Bronchial epithelial cell (primary cell): ENCODE data around the gene KCNIP1. TPM values are rescaled to one million over a fixed set of nuclear protein-coding genes. Genes with fewer than 3 reads are reported as not detected.
A peak's percentile ranks its signal among the peaks of the same experiment; 100 is the strongest.
"Not testable (repeated sequence)": the region's sequence is repeated elsewhere in the genome, so short reads cannot be mapped to it uniquely, and the experiment has no call there.

ENCODE experiments used
- DNase-seq: peaks from one replicate; pipeline ENCODE4 v3.0.0-alpha.2; 2010; ENCODE audit warnings: low read depth
- FAIRE-seq: peaks from 2 replicates; lab custom pipeline; 2011; peaks lifted over from hg19 to GRCh38; lab: Jason Lieb, UNC
- H3K27me3 ChIP-seq: 2 replicates; pipeline ENCODE4 v1.5.1; 2011; ENCODE audit warnings: low read length; ENCODE audit not compliant: control insufficient read depth, insufficient read depth
- H3K36me3 ChIP-seq: 2 replicates; pipeline ENCODE4 v1.5.1; 2011; ENCODE audit warnings: low read length; ENCODE audit not compliant: control insufficient read depth, insufficient read depth
- H3K4me3 ChIP-seq: 2 replicates; pipeline ENCODE4 v1.5.1; 2011; ENCODE audit warnings: mild to moderate bottlenecking, low read depth, low read length, control low read depth
- total RNA-seq: library from RNA; depleted of rRNA; stranded (reverse); fragments of >200 nt; gene quantifications from 2 replicates; pipeline ENCODE4 v1.2.1, GENCODE V29; 2014
- TF ChIP-seq, protein P1 (sequence below): IDR thresholded peaks from 2 replicates; pipeline ENCODE4 v1.5.1; 2011; ENCODE audit warnings: mild to moderate bottlenecking, moderate library complexity, low read length, control low read depth, inconsistent platforms; ENCODE audit not compliant: insufficient read depth, severe bottlenecking

KCNIP1 gene
- total RNA-seq, 1 donor from 2014 or later, result under 0.01 TPM

DNA sequence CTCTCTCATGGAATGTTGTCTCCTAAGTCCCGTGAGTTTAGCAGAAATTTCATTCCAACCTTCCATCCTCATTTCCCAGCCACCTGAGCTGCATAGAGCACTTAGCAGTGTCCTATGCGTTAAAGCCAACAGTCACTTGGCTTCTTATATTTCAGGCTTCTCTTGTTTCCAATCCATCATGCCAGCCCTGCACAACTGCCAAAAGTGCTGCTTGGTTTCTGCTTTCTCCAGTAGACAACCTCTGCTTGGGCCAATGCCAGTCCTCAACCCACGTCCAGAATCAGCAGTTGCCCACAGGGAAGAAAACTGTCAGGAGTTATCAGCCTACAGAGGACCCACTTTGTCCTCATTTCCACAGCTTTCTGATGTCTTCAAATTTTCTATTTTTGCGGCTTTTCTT lies 42.5 kb downstream of the KCNIP1 start:
- TF ChIP-seq, protein P1, sequence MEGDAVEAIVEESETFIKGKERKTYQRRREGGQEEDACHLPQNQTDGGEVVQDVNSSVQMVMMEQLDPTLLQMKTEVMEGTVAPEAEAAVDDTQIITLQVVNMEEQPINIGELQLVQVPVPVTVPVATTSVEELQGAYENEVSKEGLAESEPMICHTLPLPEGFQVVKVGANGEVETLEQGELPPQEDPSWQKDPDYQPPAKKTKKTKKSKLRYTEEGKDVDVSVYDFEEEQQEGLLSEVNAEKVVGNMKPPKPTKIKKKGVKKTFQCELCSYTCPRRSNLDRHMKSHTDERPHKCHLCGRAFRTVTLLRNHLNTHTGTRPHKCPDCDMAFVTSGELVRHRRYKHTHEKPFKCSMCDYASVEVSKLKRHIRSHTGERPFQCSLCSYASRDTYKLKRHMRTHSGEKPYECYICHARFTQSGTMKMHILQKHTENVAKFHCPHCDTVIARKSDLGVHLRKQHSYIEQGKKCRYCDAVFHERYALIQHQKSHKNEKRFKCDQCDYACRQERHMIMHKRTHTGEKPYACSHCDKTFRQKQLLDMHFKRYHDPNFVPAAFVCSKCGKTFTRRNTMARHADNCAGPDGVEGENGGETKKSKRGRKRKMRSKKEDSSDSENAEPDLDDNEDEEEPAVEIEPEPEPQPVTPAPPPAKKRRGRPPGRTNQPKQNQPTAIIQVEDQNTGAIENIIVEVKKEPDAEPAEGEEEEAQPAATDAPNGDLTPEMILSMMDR, result no peak
- Histone ChIP-seq H3K27me3 (no peaks in the 10 kb centered on the region), H3K36me3 (no peaks in the 10 kb centered on the region), H3K4me3 (no peak overlapping the region)
- DNase-seq (no peak), FAIRE-seq (no peak)

DNA sequence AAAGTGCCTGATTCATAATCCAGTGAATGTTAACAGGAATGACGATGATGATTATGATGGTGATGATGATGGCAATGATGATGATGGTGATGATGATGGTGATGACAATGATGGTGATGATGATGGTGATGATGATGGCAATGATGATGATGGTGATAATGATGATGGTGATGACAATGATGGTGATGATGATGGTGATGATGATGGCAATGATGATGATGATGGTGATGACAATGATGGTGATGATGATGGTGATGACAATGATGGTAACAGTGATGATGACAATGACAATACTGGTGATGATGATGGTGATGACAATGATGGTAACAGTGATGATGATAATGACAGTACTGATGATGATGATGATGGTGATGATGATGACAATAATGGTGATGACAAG lies 46.6 kb downstream of the KCNIP1 start:
- not testable (repeated sequence) for H3K4me3 ChIP-seq, DNase-seq, H3K27me3 ChIP-seq, H3K36me3 ChIP-seq
- peak; percentile 97 for FAIRE-seq

DNA sequence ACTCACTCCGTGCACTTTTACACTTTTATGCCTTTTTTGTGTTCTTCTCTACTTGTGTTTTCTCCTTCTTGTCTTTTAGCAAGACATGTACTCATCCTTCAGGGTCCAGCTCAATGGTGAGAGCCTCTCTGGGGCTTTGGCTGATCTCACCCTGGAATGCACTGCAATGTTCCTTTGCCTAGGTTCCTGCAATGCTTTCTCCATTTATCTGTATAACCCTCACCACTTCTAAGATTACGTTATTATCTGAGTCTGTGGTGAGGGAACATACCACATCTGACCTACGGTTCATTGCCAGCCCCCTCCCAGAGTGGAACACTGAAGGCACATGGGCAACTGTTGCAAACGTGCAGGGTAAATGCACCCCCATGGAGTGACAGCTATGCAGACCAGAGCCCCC lies 47.3 kb downstream of the KCNIP1 start:
- DNase-seq, result no peak
- TF ChIP-seq, protein P1, result no peak
- Histone ChIP-seq H3K36me3 (no peaks in the 10 kb centered on the region), H3K4me3 (no peak overlapping the region), H3K27me3 (no peaks in the 10 kb centered on the region)
- FAIRE-seq, result no peak

DNA sequence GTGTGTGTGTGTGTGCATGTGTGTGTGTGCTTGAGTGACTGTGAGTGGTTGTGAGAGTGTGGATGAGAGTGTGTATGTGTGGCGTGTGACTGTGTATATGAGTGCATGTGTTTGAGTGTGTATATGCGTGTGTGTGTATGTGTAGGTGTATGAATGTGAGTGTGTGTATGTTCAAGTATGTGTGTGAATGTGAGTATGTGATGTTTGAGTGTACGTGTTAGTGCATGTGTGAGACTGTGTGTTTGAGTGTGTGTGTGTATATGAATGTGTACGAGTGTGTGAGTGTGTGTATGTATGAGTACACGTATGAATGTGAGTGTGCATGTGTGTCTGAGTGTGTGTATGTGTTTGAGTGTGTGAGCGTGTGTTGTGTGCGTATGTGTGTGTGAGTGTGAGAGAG lies 47.8 kb downstream of the KCNIP1 start:
- FAIRE-seq, result peak; percentile 96

DNA sequence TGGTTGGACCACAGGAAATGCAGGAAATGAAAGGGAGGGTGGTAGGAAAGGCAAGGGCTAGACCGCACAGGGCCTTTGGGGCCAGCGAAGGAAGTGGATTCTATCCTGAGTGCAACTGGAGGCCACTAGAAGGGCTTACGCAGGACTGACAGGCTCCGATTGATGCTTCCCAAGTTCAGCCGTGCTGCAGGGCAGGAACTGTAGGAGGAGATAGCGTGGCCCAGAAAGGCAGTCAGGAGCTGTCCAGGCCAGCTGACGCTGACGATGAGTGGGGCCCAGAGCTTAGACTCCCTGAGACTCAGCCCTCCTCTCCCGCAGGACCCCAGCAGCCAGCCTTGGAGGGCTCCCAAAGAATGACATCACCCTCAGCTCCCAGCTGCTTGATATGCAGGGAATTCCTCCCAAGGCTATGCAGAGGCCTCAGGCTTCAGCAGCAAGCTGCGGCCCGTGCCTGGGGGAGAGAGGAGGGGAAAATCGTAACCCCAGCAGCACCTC lies 48.8 kb downstream of the KCNIP1 start:
- Histone ChIP-seq H3K36me3 (no peaks in the 10 kb centered on the region), H3K4me3 (no peak overlapping the region), H3K27me3 (no peaks in the 10 kb centered on the region)
- FAIRE-seq (peak; percentile 72), DNase-seq (no peak)
- TF ChIP-seq, protein P1, result no peak

More for the DNA sequence above, 47.8 kb downstream of the KCNIP1 start:
- DNase-seq, result no peak
- TF ChIP-seq, protein P1, result no peak
- Histone ChIP-seq H3K27me3 (no peaks in the 10 kb centered on the region), H3K4me3 (no peak overlapping the region), H3K36me3 (no peaks in the 10 kb centered on the region)

DNA sequence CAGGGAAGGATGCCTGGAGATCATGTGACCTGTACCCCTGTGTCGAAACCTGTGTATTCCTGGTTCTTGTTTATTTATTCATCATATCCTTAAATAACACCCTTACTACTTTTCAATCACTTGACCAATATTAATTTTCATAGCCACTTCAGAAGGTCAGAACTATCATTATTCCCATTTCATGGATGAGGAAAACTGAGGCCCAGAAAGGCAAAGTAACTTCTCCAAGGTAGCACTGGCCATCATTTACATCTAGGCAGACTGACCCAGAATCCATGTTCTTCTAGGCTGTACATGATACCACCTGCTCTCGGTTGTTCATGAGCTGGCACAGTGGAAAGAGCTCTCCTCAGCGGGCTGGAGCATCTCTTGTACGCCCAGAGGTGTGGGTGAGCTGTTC lies 49.4 kb downstream of the KCNIP1 start:
- FAIRE-seq (no peak), DNase-seq (no peak)
- TF ChIP-seq, protein P1, result no peak
- Histone ChIP-seq H3K36me3 (no peaks in the 10 kb centered on the region), H3K27me3 (no peaks in the 10 kb centered on the region), H3K4me3 (no peak overlapping the region)
